Esophagus (tissue), 2 donors: ENCODE measurements around the gene TP63. TPM values are rescaled to one million over a fixed set of nuclear protein-coding genes. Genes with fewer than 3 reads are reported as not detected.

Source experiments
- H3K27ac ChIP-seq, 2 donors: one replicate each; pipeline ENCODE4 v1.5.1; 2013; ENCODE audit warnings: low read depth in 2 of 2, mild to moderate bottlenecking in 2 of 2, inconsistent platforms in 1 of 2, low read length in 1 of 2, moderate library complexity in 1 of 2
- H3K27me3 ChIP-seq, 2 donors: one replicate each; pipeline ENCODE4 v1.6.1; 2013; ENCODE audit warnings: low read length in 2 of 2, control low read depth in 1 of 2, mild to moderate bottlenecking in 1 of 2; ENCODE audit not compliant: insufficient read depth in 2 of 2, control insufficient read depth in 1 of 2
- H3K36me3 ChIP-seq, 2 donors: one replicate each; pipeline ENCODE4 v1.6.1; 2013; ENCODE audit warnings: low read length in 1 of 2; ENCODE audit not compliant: control insufficient read depth in 2 of 2, insufficient read depth in 2 of 2
- H3K4me1 ChIP-seq, 2 donors: one replicate each; pipeline ENCODE4 v1.6.1; 2013; ENCODE audit warnings: low read length in 1 of 2; ENCODE audit not compliant: control insufficient read depth in 2 of 2, insufficient read depth in 2 of 2
- H3K4me3 ChIP-seq, 2 donors: one replicate each; pipeline ENCODE4 v1.5.1; 2013; ENCODE audit warnings: low read length in 2 of 2, mild to moderate bottlenecking in 2 of 2, low read depth in 1 of 2, moderate library complexity in 1 of 2
- H3K9me3 ChIP-seq, 2 donors: one replicate each; pipeline ENCODE4 v1.6.1; 2013; ENCODE audit warnings: mild to moderate bottlenecking in 2 of 2, low read depth in 1 of 2, low read length in 1 of 2, moderate library complexity in 1 of 2; ENCODE audit not compliant: control insufficient read depth in 2 of 2, insufficient read depth in 1 of 2
- WGBS, 2 donors: extraction: QIAGEN DNeasy Blood & Tissue Kit; methylation state at CpG; one replicate each; pipeline ENCODE4 v1.1.7; 2013; 5-methylcytosine and 5-hydroxymethylcytosine counted together
- polyA plus RNA-seq, 2 donors: library from polyadenylated mRNA; stranded (reverse); fragments of 200-250 nt; gene quantifications; one replicate each; pipeline ENCODE4 v1.2.3, GENCODE V29; 2013
- donor health status: healthy with polysubstance abuse.
- donor health status: Bipolar disorder and iron deficiency.

Gene TP63
- polyA plus RNA-seq, 2 donors = 37.8 to 57.2 TPM

- WGBS, 2 donors = 79 to 92% methylated on average over 3 of the region's 3 CpGs
- peaks cover 0 to under 1% of the 10 kb centered on the region in 2 donors for H3K4me1 ChIP-seq
- no peak overlapping the region for H3K4me3 ChIP-seq
- H3K27ac ChIP-seq = no peak overlapping the region
- no peaks in the 10 kb centered on the region for H3K9me3 ChIP-seq
- H3K36me3 ChIP-seq = peaks cover 7 to 9% of the 10 kb centered on the region in 2 donors
- H3K27me3 ChIP-seq = no peaks in the 10 kb centered on the region
Measured at GRCh38 chr3:189868061-189868460, 236.9 kb downstream of the TP63 start.

- Histone ChIP-seq H3K9me3 (no peaks in the 10 kb centered on the region), H3K4me1 (no peaks in the 10 kb centered on the region), H3K4me3 (no peak overlapping the region), H3K27ac (no peak overlapping the region), H3K36me3 (peaks cover 7 to 9% of the 10 kb centered on the region in 2 donors), H3K27me3 (no peaks in the 10 kb centered on the region)
- 83 to 85% methylated on average over 4 of the region's 4 CpGs for WGBS, 2 donors
Measured at GRCh38 chr3:189869165-189869564, 238.0 kb downstream of the TP63 start.

- peaks cover 7 to 9% of the 10 kb centered on the region in 2 donors for H3K36me3 ChIP-seq
- H3K4me1 ChIP-seq = no peaks in the 10 kb centered on the region
- H3K27ac ChIP-seq = no peak overlapping the region
- H3K27me3 ChIP-seq = no peaks in the 10 kb centered on the region
- no peaks in the 10 kb centered on the region for H3K9me3 ChIP-seq
- H3K4me3 ChIP-seq = no peak overlapping the region
- WGBS, 2 donors = 68 to 75% methylated on average over 2 of the region's 2 CpGs
Measured at GRCh38 chr3:189871418-189871817, 240.2 kb downstream of the TP63 start.

- Histone ChIP-seq H3K36me3 (peaks cover 3 to 7% of the 10 kb centered on the region in 2 donors), H3K9me3 (no peaks in the 10 kb centered on the region), H3K27ac (no peak overlapping the region), H3K4me1 (no peaks in the 10 kb centered on the region), H3K4me3 (no peak overlapping the region), H3K27me3 (no peaks in the 10 kb centered on the region)
- 76 to 79% methylated on average over 4 of the region's 4 CpGs for WGBS, 2 donors
Measured at GRCh38 chr3:189883113-189883753, 252.0 kb downstream of the TP63 start.

GRCh38 chr3:189890496-189890895 is 259.3 kb downstream of the TP63 start:
- H3K4me1 ChIP-seq = no peaks in the 10 kb centered on the region
- no peaks in the 10 kb centered on the region for H3K9me3 ChIP-seq
- peaks cover 6 to 17% of the 10 kb centered on the region in 2 donors for H3K36me3 ChIP-seq
- no peak overlapping the region for H3K4me3 ChIP-seq
- H3K27ac ChIP-seq = no peak overlapping the region
- WGBS, 2 donors = 72 to 79% methylated on average over 4 of the region's 4 CpGs
- H3K27me3 ChIP-seq = no peaks in the 10 kb centered on the region

- no peaks in the 10 kb centered on the region for H3K4me1 ChIP-seq
- H3K4me3 ChIP-seq = no peak overlapping the region
- H3K27me3 ChIP-seq = no peaks in the 10 kb centered on the region
- peaks cover 0 to 7% of the 10 kb centered on the region in 2 donors for H3K36me3 ChIP-seq
- peak overlapping the region in 1 of 2 donors; percentile 49 for H3K27ac ChIP-seq
- H3K9me3 ChIP-seq = no peaks in the 10 kb centered on the region
- WGBS, 2 donors = 69 to 70% methylated on average over 3 of the region's 3 CpGs
Measured at GRCh38 chr3:189896533-189896932, 265.3 kb downstream of the TP63 start.

- Histone ChIP-seq H3K4me3 (no peak overlapping the region), H3K4me1 (no peaks in the 10 kb centered on the region), H3K27ac (no peak overlapping the region), H3K27me3 (no peaks in the 10 kb centered on the region), H3K9me3 (no peaks in the 10 kb centered on the region), H3K36me3 (peaks cover 0 to 7% of the 10 kb centered on the region in 2 donors)
- 83 to 88% methylated on average over 2 of the region's 2 CpGs for WGBS, 2 donors
Measured at GRCh38 chr3:189897406-189897805, 266.2 kb downstream of the TP63 start.

- H3K4me1 ChIP-seq = no peaks in the 10 kb centered on the region
- H3K4me3 ChIP-seq = no peak overlapping the region
- no peak overlapping the region for H3K27ac ChIP-seq
- peaks cover 0 to 7% of the 10 kb centered on the region in 2 donors for H3K36me3 ChIP-seq
- WGBS, 2 donors = 78 to 86% methylated on average over 1 of the region's 1 CpG
- no peaks in the 10 kb centered on the region for H3K9me3 ChIP-seq
- no peaks in the 10 kb centered on the region for H3K27me3 ChIP-seq
Measured at GRCh38 chr3:189898559-189899153, 267.5 kb downstream of the TP63 start.

GRCh38 chr3:189899186-189899585 is 268.0 kb downstream of the TP63 start:
- 83 to 91% methylated on average over 3 of the region's 3 CpGs for WGBS, 2 donors
- H3K27ac ChIP-seq = no peak overlapping the region
- H3K27me3 ChIP-seq = no peaks in the 10 kb centered on the region
- no peaks in the 10 kb centered on the region for H3K4me1 ChIP-seq
- no peak overlapping the region for H3K4me3 ChIP-seq
- H3K9me3 ChIP-seq = no peaks in the 10 kb centered on the region
- peaks cover 0 to 4% of the 10 kb centered on the region in 2 donors for H3K36me3 ChIP-seq

GRCh38 chr3:189900578-189900977 is 269.4 kb downstream of the TP63 start:
- WGBS, 2 donors = 46 to 56% methylated on average over 5 of the region's 5 CpGs
- Histone ChIP-seq H3K9me3 (no peaks in the 10 kb centered on the region), H3K36me3 (peaks cover 0 to 2% of the 10 kb centered on the region in 2 donors), H3K27ac (peak overlapping the region; percentile 84 to 87), H3K27me3 (no peaks in the 10 kb centered on the region), H3K4me1 (no peaks in the 10 kb centered on the region), H3K4me3 (no peak overlapping the region)
